Testis (tissue), 3 donors: ENCODE results near the gene SPPL2B. TPM values are rescaled to one million over a fixed set of nuclear protein-coding genes. Genes with fewer than 3 reads are reported as not detected.
A peak's percentile ranks its signal among the peaks of the same experiment; 100 is the strongest.

ENCODE experiments used
- DNase-seq: peaks from one replicate; pipeline ENCODE4 v3.0.0-alpha.2; 2019
- H3K27ac ChIP-seq, 2 donors: fragments of 200-600 bp; sonication (generic); one replicate each; pipeline ENCODE4 v1.5.1; 2019
- H3K27me3 ChIP-seq: fragments of 200-600 bp; sonication (generic); one replicate; pipeline ENCODE4 v1.5.1; 2019
- H3K36me3 ChIP-seq: fragments of 200-600 bp; sonication (generic); one replicate; pipeline ENCODE4 v1.5.1; 2017; ENCODE audit warnings: low read depth; ENCODE audit errors: missing control alignments
- H3K4me1 ChIP-seq: fragments of 200-600 bp; sonication (generic); one replicate; pipeline ENCODE4 v1.5.1; 2019
- H3K4me3 ChIP-seq, 2 donors: fragments of 200-600 bp; sonication (generic); one replicate each; pipeline ENCODE4 v1.5.1; 2017 to 2019
- H3K9me3 ChIP-seq: fragments of 200-600 bp; sonication (generic); one replicate; pipeline ENCODE4 v1.5.1; 2017
- POLR2A ChIP-seq: fragments of 450-650 bp; IDR thresholded peaks from one replicate; pipeline ENCODE4 v1.6.1; 2017; ENCODE audit warnings: antibody characterized with exemption, mild to moderate bottlenecking, moderate library complexity
- WGBS, 2 donors: methylation state at CpG; one replicate each; pipeline ENCODE4 v1.1.5; 2018; 5-methylcytosine and 5-hydroxymethylcytosine counted together
- intact Hi-C: fragments of 100-400 bp; cut with DNase I; formaldehyde crosslinking; loops from one replicate; pipeline ENCODE4 v1.15.1; 2023; ENCODE audit warnings: low total_unique reads
- polyA plus RNA-seq: library from polyadenylated mRNA; stranded (reverse); fragments of 350-450 nt; fragmentation: Illumina TruSeq; extraction: RNeasy Lipid Tissue Mini Kit (QIAGEN cat#74804); gene quantifications from one replicate; pipeline ENCODE4 v1.2.3, GENCODE V29; 2014; ENCODE audit warnings: low read depth, low replicate concordance; ENCODE audit not compliant: insufficient read depth
- total RNA-seq, 2 donors: library from RNA; depleted of rRNA; stranded (reverse); fragments of >200 nt; gene quantifications; one replicate each; pipeline ENCODE4 v1.2.3, GENCODE V29; 2016
- TF ChIP-seq, protein P1 (sequence below), 3 experiments: fragments of 450-650 bp in 2 of 3; fragments of 200-600 bp in 1 of 3; sonication (generic) in 1 of 3; IDR thresholded peaks; one replicate each; pipeline ENCODE4 v1.5.1; 2016 to 2019; ENCODE audit warnings: antibody characterized with exemption in 3 of 3, mild to moderate bottlenecking in 2 of 3, moderate library complexity in 1 of 3

Gene SPPL2B
- total and polyA plus RNA-seq, 3 donors from 2014 or later: 132 to 215 (median 158) TPM

DNA sequence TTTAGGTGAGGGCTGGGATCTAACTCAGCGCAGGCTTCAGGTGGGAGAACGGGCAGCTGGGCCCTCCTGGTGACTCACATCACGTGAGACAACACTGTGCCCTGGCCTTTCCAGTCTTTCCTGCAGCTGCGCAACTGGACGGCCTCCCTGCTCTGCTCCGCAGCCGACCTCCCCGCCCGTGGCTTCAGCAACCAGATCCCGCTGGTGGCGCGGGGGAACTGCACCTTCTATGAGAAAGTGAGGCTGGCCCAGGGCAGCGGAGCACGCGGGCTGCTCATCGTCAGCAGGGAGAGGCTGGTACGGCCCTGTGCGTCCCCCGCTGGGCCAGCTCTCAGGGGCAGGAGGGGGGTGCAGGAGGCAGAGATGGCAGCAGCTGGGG, 8.8 kb downstream of the SPPL2B start:
- Histone ChIP-seq H3K27ac (no peak overlapping the region), H3K27me3 (no peaks in the 10 kb centered on the region), H3K4me1 (no peaks in the 10 kb centered on the region), H3K36me3 (no peaks in the 10 kb centered on the region), H3K9me3 (no peaks in the 10 kb centered on the region), H3K4me3 (no peak overlapping the region)
- 58 to 90% methylated on average over 6 to 18 of the region's 19 CpGs for WGBS, 2 donors
- no peak for TF ChIP-seq POLR2A
- TF ChIP-seq, protein P1, sequence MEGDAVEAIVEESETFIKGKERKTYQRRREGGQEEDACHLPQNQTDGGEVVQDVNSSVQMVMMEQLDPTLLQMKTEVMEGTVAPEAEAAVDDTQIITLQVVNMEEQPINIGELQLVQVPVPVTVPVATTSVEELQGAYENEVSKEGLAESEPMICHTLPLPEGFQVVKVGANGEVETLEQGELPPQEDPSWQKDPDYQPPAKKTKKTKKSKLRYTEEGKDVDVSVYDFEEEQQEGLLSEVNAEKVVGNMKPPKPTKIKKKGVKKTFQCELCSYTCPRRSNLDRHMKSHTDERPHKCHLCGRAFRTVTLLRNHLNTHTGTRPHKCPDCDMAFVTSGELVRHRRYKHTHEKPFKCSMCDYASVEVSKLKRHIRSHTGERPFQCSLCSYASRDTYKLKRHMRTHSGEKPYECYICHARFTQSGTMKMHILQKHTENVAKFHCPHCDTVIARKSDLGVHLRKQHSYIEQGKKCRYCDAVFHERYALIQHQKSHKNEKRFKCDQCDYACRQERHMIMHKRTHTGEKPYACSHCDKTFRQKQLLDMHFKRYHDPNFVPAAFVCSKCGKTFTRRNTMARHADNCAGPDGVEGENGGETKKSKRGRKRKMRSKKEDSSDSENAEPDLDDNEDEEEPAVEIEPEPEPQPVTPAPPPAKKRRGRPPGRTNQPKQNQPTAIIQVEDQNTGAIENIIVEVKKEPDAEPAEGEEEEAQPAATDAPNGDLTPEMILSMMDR (IDR thresholded peaks at IDR 0.05): peak in 2 of 3 experiments; percentile 30 to 56
- intact Hi-C loops: no loop called here
- peak; percentile 74 for DNase-seq

DNA sequence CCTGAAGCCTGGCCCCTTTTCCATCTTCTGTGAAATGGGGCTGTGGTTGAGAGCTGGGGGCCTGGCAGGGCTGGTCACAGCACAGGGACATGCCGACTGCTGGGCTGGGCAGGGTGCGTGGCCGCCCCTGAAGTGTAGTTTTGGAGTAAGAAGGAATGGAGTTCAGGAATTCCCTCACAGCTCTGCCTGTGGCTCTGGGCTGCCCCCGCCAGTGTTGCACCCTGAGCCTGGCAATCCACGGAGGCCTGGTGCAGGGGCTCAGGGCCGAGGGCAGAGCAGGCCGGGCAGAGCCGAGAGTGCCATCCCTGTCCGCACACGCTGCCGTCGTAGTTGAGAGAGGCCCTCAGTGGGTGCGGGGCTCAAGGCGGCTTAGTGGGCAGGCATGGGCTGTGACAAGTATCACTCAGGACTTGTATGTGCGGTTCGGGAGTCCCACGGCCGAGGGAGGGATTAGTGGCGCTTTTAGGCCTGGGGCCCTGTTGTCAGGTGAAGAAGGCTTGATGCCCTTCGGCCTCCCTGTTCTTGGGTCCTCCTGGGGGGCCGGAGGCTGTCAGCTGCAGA, 9.7 kb downstream of the SPPL2B start:
- Histone ChIP-seq H3K4me1 (no peaks in the 10 kb centered on the region), H3K27ac (no peak overlapping the region), H3K9me3 (no peaks in the 10 kb centered on the region), H3K27me3 (no peaks in the 10 kb centered on the region), H3K4me3 (no peak overlapping the region), H3K36me3 (no peaks in the 10 kb centered on the region)
- TF ChIP-seq POLR2A: no peak
- TF ChIP-seq, protein P1 (IDR thresholded peaks at IDR 0.05): no peak
- no peak for DNase-seq
- intact Hi-C loops: no loop called here
- WGBS, 2 donors: 93 to 97% methylated on average over 14 to 21 of the region's 21 CpGs

- Histone ChIP-seq H3K4me3 (no peak overlapping the region), H3K4me1 (no peaks in the 10 kb centered on the region), H3K27me3 (no peaks in the 10 kb centered on the region), H3K9me3 (no peaks in the 10 kb centered on the region), H3K27ac (no peak overlapping the region), H3K36me3 (no peaks in the 10 kb centered on the region)
- 97 to 98% methylated on average over 10 to 54 of the region's 54 CpGs for WGBS, 2 donors
- intact Hi-C loops: no loop called here
- TF ChIP-seq POLR2A: no peak
- TF ChIP-seq, protein P1 (IDR thresholded peaks at IDR 0.05): no peak
- no peak for DNase-seq
Observed at GRCh38 chr19:2338751-2339643, 10.5 kb downstream of the SPPL2B start.

- Histone ChIP-seq H3K36me3 (no peaks in the 10 kb centered on the region), H3K27ac (no peak overlapping the region), H3K4me3 (no peak overlapping the region), H3K4me1 (no peaks in the 10 kb centered on the region), H3K9me3 (no peaks in the 10 kb centered on the region), H3K27me3 (no peaks in the 10 kb centered on the region)
- no peak for DNase-seq
- 93 to 95% methylated on average over 31 to 52 of the region's 52 CpGs for WGBS, 2 donors
- intact Hi-C loops: no loop called here
- TF ChIP-seq POLR2A: no peak
- TF ChIP-seq, protein P1 (IDR thresholded peaks at IDR 0.05): no peak
Observed at GRCh38 chr19:2339644-2340310, 11.3 kb downstream of the SPPL2B start.
